GM23338 (cell line): ENCODE results near the gene DLG4. TPM values are rescaled to one million over a fixed set of nuclear protein-coding genes. Genes with fewer than 3 reads are reported as not detected.

Source experiments
- ATAC-seq: fragments of 200-7000 bp; cut with Tn5 transposase; 3 replicates; pipeline ENCODE4 v1.9.1; 2020
- DNase-seq: peaks from one replicate; pipeline ENCODE4 v3.0.0-alpha.2; 2015; ENCODE audit warnings: low spot score
- H2AFZ ChIP-seq: fragments of 200-600 bp; sonication (generic); 2 replicates; pipeline ENCODE4 v1.8.0; 2016; ENCODE audit warnings: antibody characterized with exemption, mild to moderate bottlenecking, moderate library complexity
- H3F3A ChIP-seq: fragments of 200-600 bp; sonication (generic); replicated peaks from 2 replicates; pipeline ENCODE4 v1.8.0; 2017; ENCODE audit warnings: antibody characterized with exemption, mixed run types, low read depth
- H3K27ac ChIP-seq: fragments of 200-600 bp; sonication (generic); 2 replicates; pipeline ENCODE4 v1.6.1; 2016; ENCODE audit warnings: low read depth
- H3K27me3 ChIP-seq: fragments of 200-600 bp; sonication (generic); 2 replicates; pipeline ENCODE4 v1.8.0; 2016; ENCODE audit warnings: mild to moderate bottlenecking, mixed run types, moderate library complexity; ENCODE audit not compliant: insufficient read depth
- H3K36me3 ChIP-seq: fragments of 200-600 bp; sonication (generic); 2 replicates; pipeline ENCODE4 v1.8.0; 2016; ENCODE audit warnings: mild to moderate bottlenecking; ENCODE audit not compliant: insufficient read depth
- H3K4me1 ChIP-seq: fragments of 200-600 bp; sonication (generic); 2 replicates; pipeline ENCODE4 v1.8.0; 2016; ENCODE audit warnings: mild to moderate bottlenecking, moderate library complexity; ENCODE audit not compliant: insufficient read depth
- H3K4me2 ChIP-seq: fragments of 200-600 bp; sonication (generic); 2 replicates; pipeline ENCODE4 v1.7.1; 2017; ENCODE audit warnings: mixed run types
- H3K4me3 ChIP-seq: fragments of 200-600 bp; sonication (generic); 2 replicates; pipeline ENCODE4 v1.6.1; 2016; ENCODE audit warnings: mixed run types
- H3K79me2 ChIP-seq: fragments of 200-600 bp; sonication (generic); replicated peaks from 2 replicates; pipeline ENCODE4 v1.8.0; 2017; ENCODE audit warnings: mild to moderate bottlenecking; ENCODE audit not compliant: insufficient read depth
- H3K9me2 ChIP-seq: fragments of 200-600 bp; sonication (generic); 2 replicates; pipeline ENCODE4 v1.8.0; 2017; ENCODE audit not compliant: insufficient read depth
- H4K20me1 ChIP-seq: fragments of 200-600 bp; sonication (generic); replicated peaks from 2 replicates; pipeline ENCODE4 v1.8.0; 2017; ENCODE audit warnings: mild to moderate bottlenecking; ENCODE audit not compliant: insufficient read depth
- H3K27ac Mint-ChIP-seq: 2 replicates; pipeline ENCODE4 v1.8.0; 2020; ENCODE audit warnings: inconsistent platforms, mild to moderate bottlenecking, moderate library complexity, mixed read lengths
- H3K27me3 Mint-ChIP-seq: 3 replicates; pipeline ENCODE4 v1.8.0; 2022; ENCODE audit warnings: low read depth, mild to moderate bottlenecking, moderate library complexity, mixed read lengths, inconsistent platforms; ENCODE audit not compliant: insufficient read depth, poor library complexity
- H3K36me3 Mint-ChIP-seq: 3 replicates; pipeline ENCODE4 v1.8.0; 2021; ENCODE audit warnings: low read depth, mild to moderate bottlenecking, inconsistent platforms, moderate library complexity, mixed read lengths
- H3K4me1 Mint-ChIP-seq: 3 replicates; pipeline ENCODE4 v1.8.0; 2020; ENCODE audit warnings: mild to moderate bottlenecking, inconsistent platforms, mixed read lengths
- H3K4me3 Mint-ChIP-seq: 3 replicates; pipeline ENCODE4 v1.8.0; 2021; ENCODE audit warnings: moderate library complexity, mild to moderate bottlenecking, inconsistent platforms, mixed read lengths
- H3K9me3 Mint-ChIP-seq: 3 replicates; pipeline ENCODE4 v1.8.0; 2020; ENCODE audit warnings: moderate library complexity, mild to moderate bottlenecking, inconsistent platforms, mixed read lengths
- ETS1 ChIP-seq: IDR thresholded peaks from 2 replicates; pipeline ENCODE4 v1.6.1; 2016; ENCODE audit warnings: antibody characterized with exemption
- EZH2 ChIP-seq: fragments of 200-600 bp; sonication (generic); IDR thresholded peaks from one replicate; pipeline ENCODE4 v1.8.0; 2017; ENCODE audit warnings: antibody characterized with exemption, mild to moderate bottlenecking, low read depth; ENCODE audit not compliant: unreplicated experiment
- JUNB ChIP-seq: IDR thresholded peaks from one replicate; pipeline ENCODE4 v1.6.1; 2016; ENCODE audit warnings: antibody characterized with exemption; ENCODE audit not compliant: unreplicated experiment
- STAT1 ChIP-seq: IDR thresholded peaks from one replicate; pipeline ENCODE4 v1.6.1; 2016; ENCODE audit warnings: antibody characterized with exemption; ENCODE audit not compliant: unreplicated experiment
- ZNF114 ChIP-seq: fragments of 250-450 bp; sonication (Bioruptor Pico); IDR thresholded peaks from 2 replicates; pipeline ENCODE4 v1.5.0; 2020; ENCODE audit warnings: mild to moderate bottlenecking, moderate library complexity
- polyA plus RNA-seq: library from polyadenylated mRNA; unstranded; fragments of >200 nt; fragmentation: Nextera tagmentation; extraction: Ambion mirVana; gene quantifications from 2 replicates; pipeline ENCODE4 v1.2.1, GENCODE V29; 2016
- total RNA-seq: library from RNA; depleted of rRNA; stranded (reverse); fragments of >200 nt; shearing (Covaris generic); gene quantifications from 2 replicates; pipeline ENCODE4 v1.2.3, GENCODE V29; 2014
- TF ChIP-seq, protein P1 (sequence below): fragments of 250-450 bp; sonication (Bioruptor Pico); IDR thresholded peaks from 2 replicates; pipeline ENCODE4 v1.5.0; 2020; ENCODE audit warnings: mild to moderate bottlenecking, moderate library complexity

The DLG4 gene
- total and polyA plus RNA-seq, 2 experiments from 2014 or later = 11.1 to 31.0 TPM

DNA sequence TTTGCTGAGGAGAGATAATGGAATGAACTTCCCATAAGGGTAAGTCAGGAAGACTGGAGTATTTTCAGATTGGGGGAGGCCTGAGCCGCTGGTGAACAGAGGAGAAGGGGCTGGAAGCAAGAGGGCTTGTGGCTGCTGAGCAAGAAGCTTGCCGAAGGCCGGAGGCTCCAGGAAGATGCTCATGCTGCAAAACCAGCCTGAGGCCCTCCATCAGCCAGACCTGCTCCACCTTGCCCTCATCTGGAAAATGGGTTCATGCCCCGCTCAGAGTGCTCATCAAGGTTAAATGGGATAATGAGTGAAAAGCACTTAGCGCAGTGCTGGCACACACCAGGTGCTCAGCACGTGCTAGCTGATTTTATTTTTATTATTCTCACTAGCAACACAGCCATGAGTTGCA is 35.0 kb downstream of the DLG4 start (continued):
- TF ChIP-seq, protein P1, sequence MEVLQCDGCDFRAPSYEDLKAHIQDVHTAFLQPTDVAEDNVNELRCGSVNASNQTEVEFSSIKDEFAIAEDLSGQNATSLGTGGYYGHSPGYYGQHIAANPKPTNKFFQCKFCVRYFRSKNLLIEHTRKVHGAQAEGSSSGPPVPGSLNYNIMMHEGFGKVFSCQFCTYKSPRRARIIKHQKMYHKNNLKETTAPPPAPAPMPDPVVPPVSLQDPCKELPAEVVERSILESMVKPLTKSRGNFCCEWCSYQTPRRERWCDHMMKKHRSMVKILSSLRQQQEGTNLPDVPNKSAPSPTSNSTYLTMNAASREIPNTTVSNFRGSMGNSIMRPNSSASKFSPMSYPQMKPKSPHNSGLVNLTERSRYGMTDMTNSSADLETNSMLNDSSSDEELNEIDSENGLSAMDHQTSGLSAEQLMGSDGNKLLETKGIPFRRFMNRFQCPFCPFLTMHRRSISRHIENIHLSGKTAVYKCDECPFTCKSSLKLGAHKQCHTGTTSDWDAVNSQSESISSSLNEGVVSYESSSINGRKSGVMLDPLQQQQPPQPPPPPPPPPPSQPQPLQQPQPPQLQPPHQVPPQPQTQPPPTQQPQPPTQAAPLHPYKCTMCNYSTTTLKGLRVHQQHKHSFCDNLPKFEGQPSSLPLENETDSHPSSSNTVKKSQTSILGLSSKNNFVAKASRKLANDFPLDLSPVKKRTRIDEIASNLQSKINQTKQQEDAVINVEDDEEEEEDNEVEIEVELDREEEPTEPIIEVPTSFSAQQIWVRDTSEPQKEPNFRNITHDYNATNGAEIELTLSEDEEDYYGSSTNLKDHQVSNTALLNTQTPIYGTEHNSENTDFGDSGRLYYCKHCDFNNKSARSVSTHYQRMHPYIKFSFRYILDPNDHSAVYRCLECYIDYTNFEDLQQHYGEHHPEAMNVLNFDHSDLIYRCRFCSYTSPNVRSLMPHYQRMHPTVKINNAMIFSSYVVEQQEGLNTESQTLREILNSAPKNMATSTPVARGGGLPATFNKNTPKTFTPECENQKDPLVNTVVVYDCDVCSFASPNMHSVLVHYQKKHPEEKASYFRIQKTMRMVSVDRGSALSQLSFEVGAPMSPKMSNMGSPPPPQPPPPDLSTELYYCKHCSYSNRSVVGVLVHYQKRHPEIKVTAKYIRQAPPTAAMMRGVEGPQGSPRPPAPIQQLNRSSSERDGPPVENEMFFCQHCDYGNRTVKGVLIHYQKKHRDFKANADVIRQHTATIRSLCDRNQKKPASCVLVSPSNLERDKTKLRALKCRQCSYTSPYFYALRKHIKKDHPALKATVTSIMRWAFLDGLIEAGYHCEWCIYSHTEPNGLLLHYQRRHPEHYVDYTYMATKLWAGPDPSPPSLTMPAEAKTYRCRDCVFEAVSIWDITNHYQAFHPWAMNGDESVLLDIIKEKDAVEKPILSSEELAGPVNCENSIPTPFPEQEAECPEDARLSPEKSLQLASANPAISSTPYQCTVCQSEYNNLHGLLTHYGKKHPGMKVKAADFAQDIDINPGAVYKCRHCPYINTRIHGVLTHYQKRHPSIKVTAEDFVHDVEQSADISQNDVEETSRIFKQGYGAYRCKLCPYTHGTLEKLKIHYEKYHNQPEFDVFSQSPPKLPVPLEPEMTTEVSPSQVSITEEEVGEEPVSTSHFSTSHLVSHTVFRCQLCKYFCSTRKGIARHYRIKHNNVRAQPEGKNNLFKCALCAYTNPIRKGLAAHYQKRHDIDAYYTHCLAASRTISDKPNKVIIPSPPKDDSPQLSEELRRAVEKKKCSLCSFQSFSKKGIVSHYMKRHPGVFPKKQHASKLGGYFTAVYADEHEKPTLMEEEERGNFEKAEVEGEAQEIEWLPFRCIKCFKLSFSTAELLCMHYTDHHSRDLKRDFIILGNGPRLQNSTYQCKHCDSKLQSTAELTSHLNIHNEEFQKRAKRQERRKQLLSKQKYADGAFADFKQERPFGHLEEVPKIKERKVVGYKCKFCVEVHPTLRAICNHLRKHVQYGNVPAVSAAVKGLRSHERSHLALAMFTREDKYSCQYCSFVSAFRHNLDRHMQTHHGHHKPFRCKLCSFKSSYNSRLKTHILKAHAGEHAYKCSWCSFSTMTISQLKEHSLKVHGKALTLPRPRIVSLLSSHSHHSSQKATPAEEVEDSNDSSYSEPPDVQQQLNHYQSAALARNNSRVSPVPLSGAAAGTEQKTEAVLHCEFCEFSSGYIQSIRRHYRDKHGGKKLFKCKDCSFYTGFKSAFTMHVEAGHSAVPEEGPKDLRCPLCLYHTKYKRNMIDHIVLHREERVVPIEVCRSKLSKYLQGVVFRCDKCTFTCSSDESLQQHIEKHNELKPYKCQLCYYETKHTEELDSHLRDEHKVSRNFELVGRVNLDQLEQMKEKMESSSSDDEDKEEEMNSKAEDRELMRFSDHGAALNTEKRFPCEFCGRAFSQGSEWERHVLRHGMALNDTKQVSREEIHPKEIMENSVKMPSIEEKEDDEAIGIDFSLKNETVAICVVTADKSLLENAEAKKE = no peak

- no peak overlapping the region for H3K4me2 ChIP-seq
- no peaks in the 10 kb centered on the region for H3K79me2 ChIP-seq
- no peaks in the 10 kb centered on the region; the same call in 1 of the 2 replicates for H3K4me1 ChIP-seq
- H3K27me3 Mint-ChIP-seq = peaks cover 13% of the 10 kb centered on the region
- H2AFZ ChIP-seq = no peak overlapping the region
- H3K36me3 ChIP-seq = no peaks in the 10 kb centered on the region
- TF ChIP-seq STAT1 = no peak
- TF ChIP-seq JUNB = no peak
- no peak for TF ChIP-seq EZH2
- TF ChIP-seq ETS1 = no peak
- TF ChIP-seq ZNF114 = no peak
- TF ChIP-seq, protein P1 = no peak
- peaks cover 4% of the 10 kb centered on the region; the same call in 2 of the 3 replicates for H3K36me3 Mint-ChIP-seq
- no peaks in the 10 kb centered on the region for H3K9me2 ChIP-seq
- 0 out of 2 replicates have a peak, but pooled peaks cover 5% of the 10 kb centered on the region for H3F3A ChIP-seq
- no peak overlapping the region for H3K27ac ChIP-seq
- H3K4me1 Mint-ChIP-seq = peaks cover 6% of the 10 kb centered on the region
- no peak overlapping the region for H3K4me3 ChIP-seq
- H3K9me3 Mint-ChIP-seq = no peaks in the 10 kb centered on the region
- no peak overlapping the region for H3K4me3 Mint-ChIP-seq
- H3K27ac Mint-ChIP-seq = no peak overlapping the region
- no peak for DNase-seq
- H4K20me1 ChIP-seq = peaks cover 3% of the 10 kb centered on the region; the same call in 1 of the 2 replicates
- 0 out of 2 replicates have a peak, but pooled peaks cover 1% of the 10 kb centered on the region for H3K27me3 ChIP-seq
- no peak for ATAC-seq
Measured at GRCh38 chr17:7184091-7184488, 35.5 kb downstream of the DLG4 start.
